ENCODE data around the gene DYNLL2. TPM values are rescaled to one million over a fixed set of nuclear protein-coding genes. Genes with fewer than 3 reads are reported as not detected.
"Not testable (repeated sequence)": the region's sequence is repeated elsewhere in the genome, so short reads cannot be mapped to it uniquely, and the experiment has no call there.

The DYNLL2 gene
- total RNA-seq, 1 donor from 2014 or later, result 18.6 TPM

DNA sequence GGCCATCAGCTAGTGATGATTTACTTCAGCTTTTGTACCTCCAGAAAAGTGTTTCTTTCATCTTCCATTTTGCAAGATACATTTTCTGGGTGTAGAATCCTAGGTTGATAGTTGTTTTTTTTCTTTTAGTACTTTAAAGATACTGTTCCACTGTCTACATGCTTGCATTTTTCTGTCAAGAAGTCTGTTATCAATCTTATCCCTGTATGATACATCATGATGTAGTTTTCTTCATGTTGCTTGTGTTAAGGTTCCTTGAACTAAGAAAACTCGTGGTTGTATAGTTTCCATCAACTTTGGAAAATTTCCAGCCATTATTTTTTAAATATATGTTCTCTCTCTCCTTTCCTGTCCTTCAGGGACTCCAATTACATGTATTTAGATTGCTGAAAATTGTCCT, 24.1 kb downstream of the DYNLL2 start:
- ATAC-seq, result no peak

DNA sequence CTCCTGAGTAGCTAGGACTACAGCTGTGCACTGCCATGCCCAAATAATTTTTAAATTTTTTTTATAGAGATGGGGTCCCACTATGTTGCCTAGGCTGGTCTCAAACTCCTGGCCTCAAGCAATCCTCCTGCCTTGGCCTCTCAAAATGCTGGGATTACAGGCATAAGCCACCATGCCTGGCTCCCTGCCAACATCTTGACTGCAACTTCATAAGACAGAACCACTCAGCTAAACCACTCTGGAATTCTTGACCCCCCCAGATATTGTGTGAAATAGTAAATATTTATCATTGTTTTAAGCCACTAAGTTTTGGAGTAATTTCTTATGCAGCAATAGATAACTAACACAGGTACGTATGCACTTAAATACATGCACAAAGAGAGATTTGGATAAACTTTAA, 26.0 kb downstream of the DYNLL2 start:
- ATAC-seq, result no peak

DNA sequence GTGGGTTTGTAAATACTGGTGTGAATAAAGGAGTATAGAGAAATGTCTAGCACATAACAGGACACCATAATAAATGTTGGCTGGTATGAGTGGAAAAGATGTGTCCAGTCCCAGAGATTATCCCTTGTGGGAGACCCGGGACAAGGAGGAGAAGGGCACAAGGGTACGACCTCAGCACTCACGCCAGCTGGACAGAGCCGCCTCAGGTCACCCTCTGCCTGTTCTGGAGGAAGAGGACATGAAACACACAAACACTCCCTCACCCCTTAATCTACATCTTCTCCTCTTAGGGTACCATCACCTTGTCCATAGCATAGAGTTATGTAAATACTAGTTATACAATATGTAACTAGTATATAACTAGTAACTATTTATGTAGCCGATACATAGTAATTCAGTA, 26.8 kb downstream of the DYNLL2 start:
- no peak for ATAC-seq

DNA sequence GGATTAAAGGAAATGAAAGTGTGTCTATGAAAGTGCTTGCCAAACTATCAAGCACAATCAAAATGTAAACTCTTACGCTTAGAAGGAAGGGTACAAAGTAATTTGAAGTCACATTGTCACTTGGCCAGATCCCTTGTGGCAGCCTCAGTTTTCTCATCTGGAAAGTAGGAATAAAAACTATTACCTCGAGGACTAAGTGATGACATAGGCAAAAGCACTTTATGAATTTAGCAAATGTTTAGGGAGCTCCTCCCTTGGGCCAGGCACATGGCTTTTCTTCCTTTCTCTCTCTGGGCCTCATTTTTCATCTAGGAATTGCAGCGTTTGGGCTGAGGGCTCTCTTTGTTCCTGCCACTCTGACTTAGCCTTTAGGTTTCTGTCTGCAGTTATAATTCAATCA, 28.5 kb downstream of the DYNLL2 start:
- ATAC-seq, result no peak

DNA sequence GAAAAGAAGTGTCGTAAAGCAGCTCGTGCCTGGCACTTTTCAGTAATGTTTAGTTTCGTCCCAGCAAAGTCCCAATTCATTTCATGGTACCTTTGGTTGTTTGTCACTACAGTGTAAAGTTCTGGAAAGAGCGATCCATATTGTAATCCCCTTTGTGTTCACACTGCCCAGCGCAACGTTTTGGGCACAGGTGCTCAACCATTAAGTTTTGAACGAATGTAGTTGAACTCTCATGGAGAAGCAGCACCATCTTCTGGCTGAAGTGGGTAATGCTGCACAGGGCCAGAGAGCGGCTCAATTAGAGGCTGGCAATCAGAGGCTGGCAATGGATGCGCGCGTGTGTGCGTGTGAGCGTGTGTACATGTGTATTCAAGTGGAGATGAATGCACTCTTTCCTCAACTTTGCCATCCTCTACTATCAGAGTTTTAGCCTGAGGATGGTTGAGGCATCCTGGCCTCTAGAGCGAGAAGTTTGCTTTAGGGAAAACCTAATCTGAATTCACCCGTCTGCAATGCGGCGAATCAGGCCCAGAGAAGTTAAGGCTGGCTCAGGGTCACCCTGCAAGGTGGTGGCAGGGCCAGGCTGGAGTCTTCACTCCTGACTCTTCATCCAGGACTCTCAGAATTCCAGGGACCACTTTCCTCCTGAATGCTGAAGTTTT, 29.9 kb downstream of the DYNLL2 start:
- ATAC-seq, result peak; percentile 89

DNA sequence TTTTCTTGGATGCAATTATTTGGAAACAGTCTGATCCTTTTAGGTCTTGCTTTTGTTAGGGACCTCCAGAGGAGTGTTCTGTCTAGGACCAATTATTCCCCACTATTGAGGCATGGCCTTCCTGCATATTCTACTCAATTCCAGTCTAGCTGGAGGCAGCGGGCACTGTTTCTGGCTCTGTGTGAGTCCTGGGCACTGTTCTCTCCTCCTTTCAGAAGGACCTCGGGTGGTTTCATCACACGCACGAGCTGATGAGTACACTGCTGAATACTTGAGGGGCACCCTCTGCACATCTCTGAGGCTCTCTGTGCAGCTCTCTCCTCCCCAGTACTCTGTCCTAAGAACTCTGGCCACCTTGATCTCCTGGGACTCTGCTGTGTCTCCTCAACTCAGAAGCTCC, 30.7 kb downstream of the DYNLL2 start:
- no peak for ATAC-seq

DNA sequence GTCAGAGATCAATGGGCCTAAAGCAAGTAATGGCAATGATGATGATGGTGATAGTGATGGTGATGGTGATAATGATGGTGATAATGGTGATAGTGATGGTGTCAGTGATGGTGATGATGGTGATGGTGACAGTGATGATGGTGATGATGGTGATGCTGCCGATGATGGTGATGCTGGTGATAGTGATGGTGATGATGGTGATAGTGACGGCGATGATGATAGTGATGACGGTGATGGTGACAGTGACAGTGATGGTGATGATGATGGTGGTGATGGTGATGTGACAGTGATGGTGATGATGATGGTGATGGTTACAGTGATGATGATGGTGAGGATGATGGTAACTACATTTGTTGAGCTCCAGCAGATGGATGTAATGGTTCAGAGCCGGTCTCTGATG, 34.2 kb downstream of the DYNLL2 start:
- no peak for ATAC-seq

DNA sequence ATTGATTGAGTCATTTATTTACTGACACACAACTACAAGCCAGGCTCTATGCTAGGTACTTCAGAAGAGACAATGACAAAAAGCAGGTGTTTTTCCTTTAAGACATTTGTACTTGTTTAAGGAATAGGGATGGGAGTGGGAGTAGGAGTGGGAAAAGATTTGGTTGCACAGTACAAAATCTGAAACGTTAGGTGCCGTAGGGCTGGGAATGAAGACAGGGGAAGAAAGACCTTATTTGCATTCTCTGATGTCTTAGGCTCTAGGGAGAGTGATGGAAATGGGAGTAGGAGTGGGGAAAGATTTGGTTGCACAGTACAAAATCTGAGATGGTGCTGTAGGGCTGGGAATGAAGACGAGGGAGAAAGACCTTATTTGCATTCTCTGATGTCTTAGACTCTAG, 36.3 kb downstream of the DYNLL2 start:
- ATAC-seq, result no peak

DNA sequence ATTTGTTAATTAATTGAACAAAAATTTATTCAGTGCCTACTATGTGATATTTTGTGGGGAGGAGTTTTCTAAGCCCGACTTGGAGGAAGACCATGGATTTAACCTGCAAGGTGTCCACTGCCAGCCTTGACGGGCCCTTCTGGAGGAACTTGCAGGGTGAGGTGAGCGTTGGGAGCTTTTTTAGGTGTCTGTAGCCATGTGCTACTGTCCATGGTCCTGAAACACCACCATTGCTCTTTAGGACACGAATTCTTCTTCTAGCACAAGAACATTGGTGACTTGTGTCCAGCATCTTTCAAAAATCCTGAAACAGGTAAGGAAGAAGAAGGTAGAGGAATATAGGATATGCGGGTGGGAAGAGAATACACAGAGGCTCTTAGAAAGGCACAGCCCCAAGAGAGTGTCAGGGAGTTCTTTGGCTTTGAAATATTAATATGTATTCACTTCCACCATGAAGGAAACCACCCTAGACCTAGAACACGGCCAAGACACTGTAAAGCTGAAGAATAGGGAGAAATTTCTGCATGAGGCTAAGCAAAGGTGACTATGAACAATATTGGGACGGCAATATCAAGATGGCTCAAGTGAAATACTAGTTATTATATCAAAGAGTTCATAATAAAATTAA, 37.1 kb downstream of the DYNLL2 start:
- ATAC-seq, result peak; percentile 76

DNA sequence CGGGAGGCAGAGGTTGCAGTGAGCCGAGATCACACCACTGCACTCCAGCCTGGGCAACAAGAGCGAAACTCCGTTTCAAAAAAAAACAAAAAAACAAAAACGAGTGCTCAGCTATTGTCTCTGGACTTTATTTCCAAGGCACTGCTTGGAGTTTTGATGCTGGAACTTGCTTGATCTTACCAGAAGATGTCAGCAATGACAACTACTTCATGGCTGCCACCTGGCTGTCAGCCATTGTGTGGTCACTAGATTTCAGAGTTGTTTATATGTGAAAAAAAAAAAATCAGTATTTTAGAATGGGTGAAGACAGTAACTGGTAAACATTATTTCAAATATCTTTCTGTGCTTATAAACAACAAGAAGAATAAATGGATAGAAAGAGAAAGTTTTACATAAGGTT, 38.7 kb downstream of the DYNLL2 start:
- ATAC-seq, result no peak

DNA sequence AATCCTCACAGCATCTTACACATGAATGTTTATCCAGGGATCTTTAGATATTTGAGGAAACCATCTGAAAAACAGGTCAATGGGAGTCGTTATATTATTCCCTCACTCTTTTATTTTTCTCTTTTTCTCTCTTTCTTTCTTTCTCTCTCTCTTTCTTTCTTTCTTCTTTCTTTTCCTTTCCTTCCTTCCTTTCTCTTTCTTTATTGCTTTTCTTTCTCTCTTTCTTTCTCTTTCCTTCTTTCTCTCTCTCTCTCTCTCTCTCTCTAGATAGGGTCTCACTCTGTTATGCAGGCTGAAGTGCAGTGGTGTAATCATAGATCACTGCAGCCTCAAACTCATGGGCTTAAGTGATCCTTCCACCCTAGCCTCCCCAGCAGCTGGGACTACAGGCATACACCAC, 44.6 kb downstream of the DYNLL2 start:
- no peak for ATAC-seq

DNA sequence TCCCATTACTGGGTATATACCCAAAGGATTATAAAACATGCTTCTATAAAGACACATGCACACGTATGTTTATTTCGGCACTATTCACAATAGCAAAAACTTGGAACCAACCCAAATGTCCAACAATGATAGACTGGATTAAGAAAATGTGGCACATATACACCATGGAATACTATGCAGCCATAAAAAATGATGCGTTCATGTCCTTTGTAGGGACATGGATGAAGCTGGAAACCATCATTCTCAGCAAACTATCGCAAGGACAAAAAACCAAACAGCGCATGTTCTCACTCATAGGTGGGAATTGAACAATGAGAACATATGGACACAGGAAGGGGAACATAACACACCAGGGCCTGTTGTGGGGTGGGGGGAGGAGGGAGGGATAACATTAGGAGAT, 49.5 kb downstream of the DYNLL2 start:
- not testable (repeated sequence) for ATAC-seq

DNA sequence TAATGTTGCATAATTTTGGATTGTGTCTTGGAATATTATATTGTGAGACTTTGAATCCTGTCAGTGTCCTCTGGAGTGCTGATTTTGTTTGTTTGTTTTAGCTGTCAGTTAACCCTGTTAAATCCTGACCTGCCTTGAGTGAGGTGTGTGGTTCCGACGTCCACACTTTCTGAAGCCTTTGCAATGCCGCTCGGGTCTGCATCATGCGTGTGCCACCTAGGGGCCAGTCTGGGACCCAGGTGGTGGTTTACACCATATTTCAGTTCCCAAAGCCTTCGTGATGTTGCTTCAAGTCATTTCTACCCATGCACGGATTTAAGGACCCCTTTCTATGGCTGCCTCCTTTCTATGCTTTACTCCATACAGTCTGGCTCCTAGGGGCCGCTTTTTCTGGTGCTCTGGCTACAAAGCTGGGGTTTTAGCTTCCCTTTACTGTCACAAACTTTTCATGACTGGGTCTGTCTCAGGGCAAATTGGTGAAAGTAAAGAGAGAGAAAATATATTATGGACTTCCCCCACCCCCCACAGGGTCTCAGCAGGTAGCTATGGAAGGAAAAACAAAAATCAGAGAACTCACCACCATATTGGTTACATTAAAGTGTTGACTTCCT, 53.6 kb downstream of the DYNLL2 start:
- ATAC-seq, result peak; percentile 33

DNA sequence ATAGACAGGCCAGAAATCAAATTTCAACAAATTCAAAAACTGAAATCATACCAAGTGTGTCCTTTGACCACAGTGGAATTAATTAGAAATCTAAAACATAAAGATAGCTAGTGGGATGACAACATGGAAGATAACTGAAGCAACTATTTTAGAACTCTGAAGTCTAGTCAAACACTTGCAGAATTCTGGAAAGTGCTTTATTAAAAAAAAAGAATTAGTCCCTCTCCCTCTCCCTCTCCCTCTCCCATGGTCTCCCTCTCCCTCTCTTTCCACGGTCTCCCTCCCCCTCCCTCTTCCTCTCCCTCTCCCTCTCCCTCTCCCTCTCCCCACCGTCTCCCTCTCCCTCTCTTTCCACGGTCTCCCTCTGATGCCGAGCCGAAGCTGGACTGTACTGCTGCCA, 58.3 kb downstream of the DYNLL2 start:
- ATAC-seq, result no peak

DNA sequence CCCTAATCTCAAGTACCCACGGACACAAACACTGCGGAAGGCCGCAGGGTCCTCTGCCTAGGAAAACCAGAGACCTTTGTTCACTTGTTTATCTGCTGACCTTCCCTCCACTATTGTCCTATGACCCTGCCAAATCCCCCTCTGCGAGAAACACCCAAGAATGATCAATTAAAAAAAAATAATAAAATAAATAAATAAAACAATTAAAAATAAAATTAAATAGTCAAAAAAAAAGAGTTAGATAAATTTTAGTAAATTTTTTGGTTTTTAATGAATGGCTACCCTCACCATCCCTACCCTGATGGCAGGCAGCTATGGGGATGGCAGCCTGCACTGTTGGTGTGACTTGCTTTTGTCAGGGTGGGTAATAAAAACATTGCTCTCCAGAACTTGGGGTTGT, 60.1 kb downstream of the DYNLL2 start:
- not testable (repeated sequence) for ATAC-seq

DNA sequence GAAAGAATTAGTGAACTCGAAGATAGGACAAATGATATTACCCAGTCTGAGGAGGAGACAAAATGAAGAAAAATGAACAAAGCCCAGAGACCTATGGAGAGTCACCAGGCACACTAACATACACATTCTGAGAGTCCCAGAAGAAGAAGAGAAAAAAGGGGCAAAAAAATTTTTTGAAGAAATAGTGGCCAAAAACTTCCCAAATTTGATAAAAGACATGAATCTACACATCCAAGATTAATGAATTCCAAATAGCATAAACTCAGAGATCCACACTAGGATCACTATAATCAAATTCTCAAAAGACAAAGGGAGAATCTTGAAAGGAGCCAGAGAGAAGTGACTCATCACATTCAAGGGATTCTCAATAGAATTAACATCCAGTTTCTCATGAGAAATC, 61.6 kb downstream of the DYNLL2 start:
- ATAC-seq, result no peak

Other genes starting within 250 kb of the DYNLL2 start
- 29.4 TPM for gene MRPS23, start 233.4 kb upstream of the DYNLL2 start, total RNA-seq
- 23.8 TPM for gene CUEDC1, start 128.0 kb upstream of the DYNLL2 start, total RNA-seq
- 22.2 TPM for gene VEZF1, start 95.2 kb upstream of the DYNLL2 start, total RNA-seq
- 129 TPM for gene SRSF1, start 76.2 kb upstream of the DYNLL2 start, total RNA-seq
- gene OR4D1, start 65.0 kb downstream of the DYNLL2 start, total RNA-seq, result not detected
- not detected for gene OR4D2, start 83.6 kb downstream of the DYNLL2 start, total RNA-seq
- gene EPX, start 109.3 kb downstream of the DYNLL2 start, total RNA-seq, result not detected
- gene MKS1, start 135.8 kb downstream of the DYNLL2 start, total RNA-seq, result 13.6 TPM
- gene LPO, start 155.2 kb downstream of the DYNLL2 start, total RNA-seq, result 0.44 TPM
- gene MPO, start 197.5 kb downstream of the DYNLL2 start, total RNA-seq, result not detected
- gene TSPOAP1, start 245.4 kb downstream of the DYNLL2 start, total RNA-seq, result 2.6 TPM

Data from esophagus mucosa (tissue), 1 donor.